Mammary epithelial cell (primary cell): ENCODE results near the gene GIMAP2.

Experiments used
- EZH2 ChIP-seq: IDR thresholded peaks from 2 replicates; pipeline ENCODE4 v1.6.1; 2012; ENCODE audit warnings: low read length, inconsistent platforms, borderline replicate concordance
- TF ChIP-seq, protein P1 (sequence below), 2 donors: IDR thresholded peaks in 1 of 2; conservative IDR thresholded peaks in 1 of 2; 2 replicates each; pipeline ENCODE4 v1.5.1; 2011 to 2012; ENCODE audit warnings: inconsistent platforms in 2 of 2, low read length in 2 of 2, mild to moderate bottlenecking in 2 of 2, control low read depth in 1 of 2, low read depth in 1 of 2; ENCODE audit not compliant: insufficient read depth in 1 of 2; ENCODE audit errors: extremely low read depth in 1 of 2

DNA sequence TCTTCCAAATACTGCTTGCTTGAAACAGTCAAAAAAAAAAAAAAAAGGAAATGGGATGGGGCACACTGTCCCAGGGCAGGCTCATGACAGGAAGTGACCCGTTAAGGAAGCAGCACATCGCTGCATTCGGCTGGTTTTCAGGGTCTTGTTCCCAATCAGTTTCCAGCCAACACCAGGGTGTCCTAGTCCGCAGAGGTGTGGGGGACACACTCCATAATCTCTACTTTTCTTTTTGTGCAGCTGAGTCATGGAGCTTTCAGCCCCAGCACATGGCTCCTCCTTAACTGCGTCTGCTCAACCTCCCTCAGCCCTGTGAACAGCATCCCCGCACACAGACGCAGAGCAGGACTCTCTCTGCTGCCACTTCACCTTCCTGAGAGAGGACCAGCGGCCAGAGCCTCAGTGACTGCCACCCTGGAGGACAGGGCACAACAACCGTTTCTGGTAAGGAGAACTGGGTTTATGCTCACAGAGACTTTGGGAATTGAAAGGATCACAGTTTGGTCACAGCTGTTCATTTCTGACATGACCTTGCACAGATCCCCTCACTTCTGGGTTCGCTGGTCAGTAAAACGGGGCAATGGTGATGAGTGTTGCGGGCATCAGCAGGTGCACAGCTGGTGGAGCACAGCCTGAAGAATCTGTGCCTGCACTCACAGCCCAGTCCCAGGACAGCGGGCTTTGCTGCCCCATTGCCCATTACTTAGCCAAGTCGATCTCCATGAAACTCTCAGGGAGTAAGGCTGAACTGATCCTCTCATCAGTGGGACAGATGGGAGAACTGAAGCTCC lies 52.0 kb downstream of the GIMAP2 start, which contains the start of gene GIMAP5:
- TF ChIP-seq, protein P1, sequence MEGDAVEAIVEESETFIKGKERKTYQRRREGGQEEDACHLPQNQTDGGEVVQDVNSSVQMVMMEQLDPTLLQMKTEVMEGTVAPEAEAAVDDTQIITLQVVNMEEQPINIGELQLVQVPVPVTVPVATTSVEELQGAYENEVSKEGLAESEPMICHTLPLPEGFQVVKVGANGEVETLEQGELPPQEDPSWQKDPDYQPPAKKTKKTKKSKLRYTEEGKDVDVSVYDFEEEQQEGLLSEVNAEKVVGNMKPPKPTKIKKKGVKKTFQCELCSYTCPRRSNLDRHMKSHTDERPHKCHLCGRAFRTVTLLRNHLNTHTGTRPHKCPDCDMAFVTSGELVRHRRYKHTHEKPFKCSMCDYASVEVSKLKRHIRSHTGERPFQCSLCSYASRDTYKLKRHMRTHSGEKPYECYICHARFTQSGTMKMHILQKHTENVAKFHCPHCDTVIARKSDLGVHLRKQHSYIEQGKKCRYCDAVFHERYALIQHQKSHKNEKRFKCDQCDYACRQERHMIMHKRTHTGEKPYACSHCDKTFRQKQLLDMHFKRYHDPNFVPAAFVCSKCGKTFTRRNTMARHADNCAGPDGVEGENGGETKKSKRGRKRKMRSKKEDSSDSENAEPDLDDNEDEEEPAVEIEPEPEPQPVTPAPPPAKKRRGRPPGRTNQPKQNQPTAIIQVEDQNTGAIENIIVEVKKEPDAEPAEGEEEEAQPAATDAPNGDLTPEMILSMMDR (conservative IDR thresholded peaks at IDR 0.05 in 1 of 2, IDR thresholded peaks at IDR 0.05 in 1 of 2; ENCODE audit: extremely low read depth in 1 of 2, insufficient read depth in 1 of 2, low read depth in 1 of 2, low read length in 2 of 2): no peak
- no peak for TF ChIP-seq EZH2
